Ectodermal cell (in vitro differentiated cells): ENCODE measurements around the gene RHEB. TPM values are rescaled to one million over a fixed set of nuclear protein-coding genes. Genes with fewer than 3 reads are reported as not detected.

Experiments used
- H3K27ac ChIP-seq: 2 replicates; pipeline ENCODE4 v1.7.0; 2013; ENCODE audit warnings: mild to moderate bottlenecking, low read depth, low read length; ENCODE audit not compliant: insufficient read depth, poor library complexity, severe bottlenecking
- H3K27me3 ChIP-seq: 2 replicates; pipeline ENCODE4 v1.7.0; 2013; ENCODE audit warnings: mild to moderate bottlenecking, low read length; ENCODE audit not compliant: insufficient read depth, control insufficient read depth, poor library complexity, severe bottlenecking
- H3K36me3 ChIP-seq: one replicate; pipeline ENCODE4 v1.7.0; 2013; ENCODE audit warnings: low read length; ENCODE audit not compliant: control insufficient read depth, insufficient read depth
- H3K4me1 ChIP-seq: one replicate; pipeline ENCODE4 v1.7.0; 2013; ENCODE audit warnings: low read length; ENCODE audit not compliant: control insufficient read depth, insufficient read depth
- H3K4me3 ChIP-seq: 2 replicates; pipeline ENCODE4 v1.7.0; 2013; ENCODE audit warnings: low read depth, low read length, control low read depth; ENCODE audit not compliant: insufficient read depth
- H3K9me3 ChIP-seq: 2 replicates; pipeline ENCODE4 v1.7.0; 2013; ENCODE audit warnings: mild to moderate bottlenecking, low read length, moderate library complexity; ENCODE audit not compliant: control insufficient read depth
- WGBS, 2 experiments: methylation state at CpG; one replicate each; pipeline ENCODE4 v1.1.7; 2013; ENCODE audit warnings: missing lambda C conversion rate in 2 of 2; 5-methylcytosine and 5-hydroxymethylcytosine counted together
- polyA plus RNA-seq, 4 experiments: library from polyadenylated mRNA; stranded (reverse); fragments of 50-300 nt; gene quantifications; one replicate each; pipeline ENCODE4 v1.2.3, GENCODE V29; 2013

Gene RHEB, protein sequence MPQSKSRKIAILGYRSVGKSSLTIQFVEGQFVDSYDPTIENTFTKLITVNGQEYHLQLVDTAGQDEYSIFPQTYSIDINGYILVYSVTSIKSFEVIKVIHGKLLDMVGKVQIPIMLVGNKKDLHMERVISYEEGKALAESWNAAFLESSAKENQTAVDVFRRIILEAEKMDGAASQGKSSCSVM
- 99.6 TPM for polyA plus RNA-seq (2013, experiment 1 of 4)
- polyA plus RNA-seq (2013, experiment 2 of 4): 95.5 TPM
- 87.2 TPM for polyA plus RNA-seq (2013, experiment 3 of 4)
- polyA plus RNA-seq (2013, experiment 4 of 4): 89.9 TPM

DNA sequence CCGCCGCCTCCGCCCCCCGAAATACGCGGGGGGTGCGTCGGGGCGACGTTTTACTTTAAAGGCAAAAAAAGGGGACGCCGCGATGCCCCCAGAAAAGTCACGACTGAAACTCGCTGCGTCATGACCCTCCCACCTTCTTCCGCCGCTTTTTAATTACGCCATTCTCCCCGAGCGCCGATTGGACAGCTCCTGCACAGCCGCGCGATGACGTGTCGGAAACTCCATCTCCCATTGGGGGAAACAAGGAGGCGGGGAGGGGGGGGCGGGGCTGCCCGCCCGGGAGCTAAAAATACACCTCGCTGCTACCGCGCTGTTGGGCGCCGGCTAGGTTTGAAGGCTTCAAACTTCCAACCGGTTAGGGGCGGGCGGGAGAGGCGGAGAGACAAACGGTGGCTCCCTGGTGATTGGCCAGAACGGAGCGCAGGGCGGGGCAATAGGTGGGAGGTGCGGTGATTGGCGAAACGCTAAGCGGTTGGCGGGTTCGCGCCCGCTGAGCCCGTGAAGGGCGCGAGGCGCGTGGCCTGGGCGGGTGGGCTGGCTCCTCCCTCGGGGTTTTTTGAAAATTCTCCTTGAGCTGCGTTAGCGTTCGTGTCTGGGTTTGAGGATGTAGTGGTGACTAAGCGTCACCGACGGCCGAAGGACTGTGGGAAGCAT is at the start of gene RHEB:
RHEB (minus strand) TSS at position 131 of the 654 bp plus-strand sequence. CDS start 384 bp downstream, outside the sequence.
- Histone ChIP-seq H3K36me3 (no peaks in the 10 kb centered on the region), H3K27me3 (peaks cover 4% of the 10 kb centered on the region), H3K4me1 (no peaks in the 10 kb centered on the region), H3K9me3 (no peaks in the 10 kb centered on the region), H3K4me3 (peak within 1 kb of the TSS; percentile 86), H3K27ac (peak within 1 kb of the TSS; percentile 96)
- 6% methylated on average over 57 to 58 of the region's 66 CpGs for WGBS, 2 experiments

DNA sequence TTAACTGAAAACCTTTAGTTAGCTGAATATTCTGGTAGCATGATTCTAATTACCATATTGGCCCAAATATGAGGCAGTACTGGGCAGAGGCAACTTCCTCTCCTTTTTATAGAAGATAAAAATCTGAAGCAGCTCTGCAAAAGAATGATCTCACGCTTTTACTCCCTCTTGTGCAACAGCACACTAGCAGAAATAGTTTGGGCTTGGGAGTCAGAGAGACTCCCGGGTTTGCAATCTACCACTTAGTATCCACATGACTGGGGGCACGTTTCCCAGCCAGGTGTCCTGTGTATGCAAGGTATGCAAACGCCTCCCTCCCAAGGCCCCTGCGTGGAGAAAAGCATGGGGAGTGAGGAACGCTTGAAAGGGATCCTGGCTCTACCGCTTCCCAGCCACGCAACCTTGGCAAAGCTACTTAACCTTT is 47.2 kb upstream of the RHEB start:
- peaks cover 3% of the 10 kb centered on the region for H3K36me3 ChIP-seq
- no peaks in the 10 kb centered on the region for H3K27me3 ChIP-seq
- no peaks in the 10 kb centered on the region for H3K9me3 ChIP-seq
- H3K4me1 ChIP-seq: no peaks in the 10 kb centered on the region
- WGBS, 2 experiments: 55 to 65% methylated on average over 6 to 8 of the region's 8 CpGs
- no peak overlapping the region for H3K27ac ChIP-seq
- no peak overlapping the region for H3K4me3 ChIP-seq

DNA sequence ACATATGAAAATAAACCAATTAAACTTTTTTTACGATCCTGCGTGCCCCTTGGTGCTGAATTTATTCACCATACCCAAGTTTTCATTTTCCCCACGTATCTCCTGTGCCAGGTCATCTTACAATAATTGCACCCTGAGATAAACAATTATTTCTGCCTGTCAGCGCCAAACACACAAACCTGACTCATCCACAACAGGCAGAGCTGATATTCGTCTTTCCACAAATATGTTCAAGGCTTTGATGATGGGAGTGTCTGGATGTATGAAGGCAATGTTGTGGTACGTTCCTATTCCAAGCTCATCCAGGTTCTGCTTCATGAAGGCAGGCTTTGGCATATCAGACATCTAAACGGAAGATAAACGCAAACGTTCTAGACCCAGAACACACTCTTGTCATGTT is 45.8 kb upstream of the RHEB start:
- H3K4me3 ChIP-seq: no peak overlapping the region
- 93 to 94% methylated on average over 9 of the region's 9 CpGs for WGBS, 2 experiments
- no peaks in the 10 kb centered on the region for H3K4me1 ChIP-seq
- H3K9me3 ChIP-seq: no peaks in the 10 kb centered on the region
- H3K27me3 ChIP-seq: no peaks in the 10 kb centered on the region
- peaks cover 3% of the 10 kb centered on the region for H3K36me3 ChIP-seq
- H3K27ac ChIP-seq: no peak overlapping the region

DNA sequence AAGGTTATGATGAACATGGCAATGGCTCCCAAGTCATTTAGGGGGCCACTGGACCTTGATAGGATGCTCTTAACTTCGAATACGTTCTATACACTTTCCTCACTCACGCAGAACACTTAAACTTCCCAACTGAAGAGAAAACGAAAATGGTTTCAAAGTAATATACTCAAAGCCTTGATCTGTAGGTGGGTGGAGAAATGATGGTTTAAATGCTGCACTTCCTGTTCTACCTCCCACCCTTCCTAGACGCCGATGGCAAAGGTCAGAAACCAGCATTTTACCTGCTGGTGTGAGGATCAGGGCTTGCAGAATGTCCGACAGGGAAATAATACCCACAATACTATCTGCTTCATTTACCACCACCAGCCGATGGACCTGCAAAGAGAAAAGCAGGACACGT is 40.5 kb upstream of the RHEB start:
- 97 to 100% methylated on average over 6 to 8 of the region's 9 CpGs for WGBS, 2 experiments
- Histone ChIP-seq H3K27ac (no peak overlapping the region), H3K27me3 (no peaks in the 10 kb centered on the region), H3K4me1 (no peaks in the 10 kb centered on the region), H3K4me3 (no peak overlapping the region), H3K36me3 (peaks cover 3% of the 10 kb centered on the region), H3K9me3 (no peaks in the 10 kb centered on the region)

DNA sequence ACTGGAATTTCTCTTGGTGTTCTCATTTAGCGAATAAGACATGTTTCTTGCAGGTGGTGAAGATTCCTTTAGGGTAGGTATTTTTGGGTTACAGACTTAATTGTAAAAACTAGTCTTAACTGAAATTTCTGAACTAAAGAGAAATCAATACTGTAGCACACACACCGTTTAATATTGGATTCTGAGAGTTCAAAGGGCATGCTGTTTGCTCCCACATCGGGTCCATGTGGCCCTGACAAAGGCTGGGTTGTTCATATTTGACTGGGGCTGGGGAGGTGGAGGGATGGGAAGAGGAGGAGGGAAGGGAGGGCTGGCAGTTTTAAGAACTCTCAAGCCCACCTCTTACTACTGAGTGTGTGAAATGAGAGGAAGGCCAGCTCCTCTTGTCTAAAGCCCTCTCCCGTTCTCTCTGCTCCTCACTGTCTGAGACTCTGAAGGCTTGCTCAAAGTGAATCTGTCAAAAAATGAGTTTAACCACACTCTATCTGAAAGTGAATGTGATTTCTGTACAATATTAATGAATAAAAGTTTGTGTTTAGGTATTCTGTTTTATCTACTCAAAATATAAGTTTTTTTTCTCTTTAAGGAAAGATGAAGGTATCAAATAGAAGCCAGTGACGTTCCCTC is 40.0 kb upstream of the RHEB start:
- Histone ChIP-seq H3K4me3 (no peak overlapping the region), H3K4me1 (no peaks in the 10 kb centered on the region), H3K36me3 (peaks cover 3% of the 10 kb centered on the region), H3K27ac (no peak overlapping the region), H3K9me3 (no peaks in the 10 kb centered on the region), H3K27me3 (no peaks in the 10 kb centered on the region)
- WGBS, 2 experiments: 90 to 98% methylated on average over 5 of the region's 5 CpGs

DNA sequence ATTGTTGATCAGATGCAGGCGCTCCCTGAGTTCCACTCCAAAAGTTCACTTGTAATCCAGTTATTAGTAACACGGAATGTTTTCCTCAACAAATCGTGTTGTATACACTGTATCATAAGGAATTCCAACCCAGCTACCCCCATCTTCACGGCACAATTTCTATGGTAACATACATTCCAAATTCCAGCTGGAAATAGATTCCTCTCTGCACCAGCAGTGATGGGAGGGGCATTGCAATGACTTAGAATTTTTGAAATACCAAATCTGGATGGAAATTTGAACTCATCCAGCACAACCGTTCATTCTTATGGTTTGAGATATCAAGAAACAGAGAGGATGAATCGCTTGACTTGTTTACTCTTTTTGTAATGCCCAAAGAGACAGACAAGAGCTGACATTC is 38.9 kb upstream of the RHEB start:
- no peak overlapping the region for H3K4me3 ChIP-seq
- no peaks in the 10 kb centered on the region for H3K27me3 ChIP-seq
- WGBS, 2 experiments: 96 to 98% methylated on average over 6 of the region's 6 CpGs
- no peaks in the 10 kb centered on the region for H3K9me3 ChIP-seq
- peaks cover 3% of the 10 kb centered on the region for H3K36me3 ChIP-seq
- no peak overlapping the region for H3K27ac ChIP-seq
- H3K4me1 ChIP-seq: peaks cover 5% of the 10 kb centered on the region

DNA sequence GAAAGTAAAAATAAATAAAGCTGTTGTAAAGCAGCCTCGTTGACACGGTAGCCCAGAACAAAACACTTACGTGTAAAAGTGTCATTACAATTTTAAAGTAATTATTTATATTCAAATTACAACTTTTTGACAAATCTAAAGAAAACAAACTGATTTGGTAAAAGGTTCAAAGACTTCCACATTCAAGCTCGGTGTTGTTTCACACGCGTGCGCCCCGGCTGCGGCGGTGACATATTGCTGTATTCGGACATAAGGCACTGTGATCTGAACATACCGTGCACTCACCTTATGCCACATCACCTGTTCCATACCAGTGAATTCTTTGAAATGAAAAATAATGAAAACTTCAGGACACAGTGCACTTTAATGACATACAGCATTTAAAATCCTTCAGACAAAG is 36.9 kb upstream of the RHEB start:
- H3K27ac ChIP-seq: no peak overlapping the region
- H3K36me3 ChIP-seq: no peaks in the 10 kb centered on the region
- no peaks in the 10 kb centered on the region for H3K9me3 ChIP-seq
- no peak overlapping the region for H3K4me3 ChIP-seq
- no peaks in the 10 kb centered on the region for H3K27me3 ChIP-seq
- 97 to 98% methylated on average over 9 to 12 of the region's 12 CpGs for WGBS, 2 experiments
- peaks cover 5% of the 10 kb centered on the region for H3K4me1 ChIP-seq

DNA sequence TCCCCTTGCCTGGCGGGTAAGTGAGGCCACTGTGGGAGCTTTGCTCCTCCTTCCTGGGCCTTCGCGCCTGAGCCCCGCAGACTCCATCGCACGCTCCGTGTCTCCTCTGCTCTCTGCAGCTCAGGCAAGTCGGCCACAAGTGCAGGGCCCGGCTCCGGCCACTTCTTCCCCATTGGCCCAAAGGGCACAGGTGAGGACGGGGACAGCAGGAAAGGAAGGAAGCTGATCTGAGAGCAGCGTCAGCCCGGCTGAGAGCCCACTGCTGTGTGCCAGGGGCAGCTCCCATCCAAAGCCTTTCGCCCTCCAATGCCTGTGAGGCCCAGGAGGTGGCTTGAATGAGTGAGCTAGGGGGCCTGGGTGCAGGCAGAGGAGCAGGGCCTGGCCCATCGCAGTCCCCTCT is 33.7 kb upstream of the RHEB start:
- Histone ChIP-seq H3K27ac (no peak overlapping the region), H3K9me3 (no peaks in the 10 kb centered on the region), H3K4me1 (peaks cover 5% of the 10 kb centered on the region), H3K36me3 (no peaks in the 10 kb centered on the region), H3K27me3 (no peaks in the 10 kb centered on the region), H3K4me3 (no peak overlapping the region)
- WGBS, 2 experiments: 82 to 83% methylated on average over 15 of the region's 15 CpGs

DNA sequence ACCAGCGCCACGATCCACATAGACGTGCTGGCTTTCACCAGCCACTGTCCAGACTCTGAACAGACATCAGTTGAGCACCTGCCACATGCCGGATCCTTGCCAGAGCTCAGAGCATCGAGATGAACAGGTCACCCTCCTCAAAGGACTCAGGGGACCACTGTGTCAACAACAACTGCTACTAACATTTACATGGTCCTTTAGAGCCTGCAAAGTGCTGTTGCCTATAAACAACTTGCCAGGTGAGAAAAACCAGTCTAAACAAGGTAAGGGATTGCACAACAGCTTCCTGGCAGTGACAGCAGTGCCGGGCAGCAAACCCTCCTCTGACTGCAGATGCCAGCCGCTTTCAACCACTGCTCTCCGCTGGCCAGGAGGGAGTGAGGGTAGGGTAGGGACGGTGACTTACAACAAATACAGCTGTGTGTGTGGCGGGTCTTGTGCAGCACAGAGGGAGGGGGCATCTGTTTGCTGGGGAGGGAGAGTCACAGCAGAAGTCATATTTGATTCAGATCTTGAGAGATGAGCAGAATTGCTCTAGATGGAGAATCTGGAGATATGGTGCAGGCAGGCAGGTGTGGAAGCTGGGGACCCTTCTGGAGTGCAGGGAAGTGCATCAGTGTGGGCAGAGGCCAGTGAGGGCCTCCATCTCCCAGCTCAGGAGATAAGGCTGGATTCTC is 32.8 kb upstream of the RHEB start:
- WGBS, 2 experiments: 89 to 90% methylated on average over 10 of the region's 10 CpGs
- Histone ChIP-seq H3K4me3 (no peak overlapping the region), H3K36me3 (no peaks in the 10 kb centered on the region), H3K4me1 (peaks cover 5% of the 10 kb centered on the region), H3K27me3 (no peaks in the 10 kb centered on the region), H3K9me3 (no peaks in the 10 kb centered on the region), H3K27ac (no peak overlapping the region)

DNA sequence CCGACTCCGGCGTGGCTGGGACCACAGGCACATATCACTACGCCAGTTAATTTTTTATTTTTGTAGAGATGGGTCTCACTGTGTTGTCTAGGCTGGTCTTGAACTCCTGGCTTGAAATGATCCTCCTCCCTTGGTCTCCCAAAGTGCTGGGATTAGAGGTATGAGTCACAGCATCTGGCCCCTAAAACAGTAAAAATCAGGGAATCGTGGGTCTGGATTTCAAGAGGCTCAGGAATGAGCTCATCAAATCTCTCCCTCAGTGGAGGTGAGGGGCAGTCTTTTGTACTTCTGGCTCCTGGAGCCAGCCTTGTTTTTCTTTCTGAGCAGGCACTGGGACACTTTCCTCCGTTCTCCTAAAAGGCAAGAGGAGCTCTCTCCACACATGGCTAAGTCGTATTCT is 32.1 kb upstream of the RHEB start:
- Histone ChIP-seq H3K27me3 (no peaks in the 10 kb centered on the region), H3K4me3 (no peak overlapping the region), H3K4me1 (peaks cover 5% of the 10 kb centered on the region), H3K27ac (no peak overlapping the region), H3K36me3 (no peaks in the 10 kb centered on the region), H3K9me3 (no peaks in the 10 kb centered on the region)
- WGBS, 2 experiments: 91% methylated on average over 7 of the region's 7 CpGs
